ENCODE measurements around the gene CACNA1B. TPM values are rescaled to one million over a fixed set of nuclear protein-coding genes. Genes with fewer than 3 reads are reported as not detected.

Gene CACNA1B
- total and polyA plus RNA-seq, 7 donors, result under 0.01 to 1.4 (median 0.55) TPM; not detected in 1

DNA sequence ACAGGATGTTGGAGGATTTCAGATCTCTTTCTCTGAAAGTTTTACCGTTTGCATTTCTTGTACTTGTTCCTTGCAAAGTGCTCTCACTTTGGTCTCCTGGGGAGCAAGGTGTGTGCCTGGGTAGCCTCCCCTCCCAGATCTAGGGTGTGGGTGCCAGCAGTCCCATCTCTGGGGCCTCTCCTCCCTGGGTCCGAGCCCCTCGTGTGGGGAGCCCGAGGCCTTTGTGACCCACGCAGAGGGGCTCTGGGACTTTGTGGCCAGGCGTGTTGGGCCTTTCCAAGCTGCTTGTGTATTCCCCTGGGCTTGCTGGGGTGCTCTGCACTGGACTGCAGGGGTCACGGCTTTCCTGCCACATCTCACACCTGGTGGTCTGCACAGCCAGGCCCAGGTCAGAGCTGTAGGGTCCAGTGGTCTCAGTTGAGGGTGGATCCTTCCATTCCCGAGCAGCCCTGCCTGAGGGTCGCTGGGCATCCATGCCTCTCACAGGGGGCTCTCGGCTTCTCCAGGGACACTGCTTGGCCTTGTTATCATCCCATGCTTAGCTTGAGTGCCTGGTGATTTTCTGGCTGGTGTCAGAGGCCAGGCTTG lies 96.3 kb downstream of the CACNA1B start:
- no peaks in the 10 kb centered on the region for H3K9me3 ChIP-seq
- WGBS, 2 donors, result 71 to 83% methylated on average over 10 of the region's 10 CpGs
- peaks cover 0 to 7% (median 0%) of the 10 kb centered on the region in 3 donors for H3K27me3 ChIP-seq
- no peak overlapping the region for H3K4me3 ChIP-seq
- peak; percentile 40 for DNase-seq
- H3K4me1 ChIP-seq, result no peaks in the 10 kb centered on the region
- H3K27ac ChIP-seq, result no peak overlapping the region
- no peaks in the 10 kb centered on the region for H3K36me3 ChIP-seq
- TF ChIP-seq EP300 (IDR thresholded peaks at IDR 0.05) (no peak), CTCF (IDR thresholded peaks at IDR 0.05) (no peak), POLR2A (IDR thresholded peaks at IDR 0.05) (no peak), POLR2AphosphoS5 (IDR thresholded peaks at IDR 0.05) (no peak)
- intact Hi-C loops (cut with DNase I), result no loop called here

GRCh38 chr9:137974746-137975526 lies 97.4 kb downstream of the CACNA1B start:
- no peaks in the 10 kb centered on the region for H3K4me1 ChIP-seq
- H3K27ac ChIP-seq, result no peak overlapping the region
- H3K9me3 ChIP-seq, result no peaks in the 10 kb centered on the region
- no peaks in the 10 kb centered on the region for H3K36me3 ChIP-seq
- H3K4me3 ChIP-seq, result no peak overlapping the region
- peak; percentile 57 for DNase-seq
- intact Hi-C loops (cut with DNase I), result no loop called here
- H3K27me3 ChIP-seq, result peaks cover 0 to 7% (median 0%) of the 10 kb centered on the region in 3 donors
- no peak for TF ChIP-seq POLR2A (IDR thresholded peaks at IDR 0.05)
- TF ChIP-seq EP300 (IDR thresholded peaks at IDR 0.05), result no peak
- no peak for TF ChIP-seq POLR2AphosphoS5 (IDR thresholded peaks at IDR 0.05)
- 80 to 85% methylated on average over 15 of the region's 15 CpGs for WGBS, 2 donors

DNA sequence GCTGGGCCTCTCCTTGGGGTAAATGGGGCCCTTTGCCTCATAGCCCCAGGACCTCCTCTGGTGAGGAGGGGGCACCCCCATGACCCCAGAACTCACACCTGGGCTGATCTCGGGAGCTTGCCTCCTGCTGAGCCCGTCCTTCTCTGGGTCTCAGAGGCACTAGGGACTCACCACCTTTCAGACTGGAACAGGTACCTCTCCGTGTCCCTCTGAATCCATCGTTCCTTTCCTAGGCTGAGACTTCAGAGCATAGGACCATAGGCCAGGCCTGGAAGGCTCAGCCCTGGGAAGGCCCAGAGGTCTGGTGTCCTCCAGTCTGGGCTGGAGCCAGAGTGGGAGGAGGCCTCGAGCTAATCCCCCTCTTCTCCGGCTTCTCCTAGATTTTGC lies 97.9 kb downstream of the CACNA1B start:
- Histone ChIP-seq H3K9me3 (no peaks in the 10 kb centered on the region), H3K36me3 (no peaks in the 10 kb centered on the region), H3K27me3 (peaks cover 0 to 7% (median 0%) of the 10 kb centered on the region in 3 donors), H3K27ac (no peak overlapping the region), H3K4me1 (no peaks in the 10 kb centered on the region), H3K4me3 (no peak overlapping the region)
- peak; percentile 40 for DNase-seq
- intact Hi-C loops (cut with DNase I), result no loop called here
- 84 to 89% methylated on average over 6 of the region's 6 CpGs for WGBS, 2 donors
- no peak for TF ChIP-seq CTCF (IDR thresholded peaks at IDR 0.05)
- TF ChIP-seq EP300 (IDR thresholded peaks at IDR 0.05), result no peak
- no peak for TF ChIP-seq POLR2A (IDR thresholded peaks at IDR 0.05)
- no peak for TF ChIP-seq POLR2AphosphoS5 (IDR thresholded peaks at IDR 0.05)

- Histone ChIP-seq H3K9me3 (no peaks in the 10 kb centered on the region), H3K4me3 (no peak overlapping the region), H3K36me3 (no peaks in the 10 kb centered on the region), H3K4me1 (no peaks in the 10 kb centered on the region), H3K27ac (no peak overlapping the region), H3K27me3 (peaks cover 0 to 7% (median 0%) of the 10 kb centered on the region in 3 donors)
- peak; percentile 56 for DNase-seq
- intact Hi-C loops (cut with DNase I), result no loop called here
- 87 to 92% methylated on average over 8 of the region's 8 CpGs for WGBS, 2 donors
- TF ChIP-seq POLR2A (IDR thresholded peaks at IDR 0.05), result no peak
- no peak for TF ChIP-seq EP300 (IDR thresholded peaks at IDR 0.05)
- no peak for TF ChIP-seq CTCF (IDR thresholded peaks at IDR 0.05)
- no peak for TF ChIP-seq POLR2AphosphoS5 (IDR thresholded peaks at IDR 0.05)
Observed at GRCh38 chr9:137975936-137976565, 98.5 kb downstream of the CACNA1B start.

All from sigmoid colon (tissue), 7 donors.